Amniotic epithelial cell (primary cell): Measurements from ENCODE around the gene SLC27A4.
A peak's percentile ranks its signal among the peaks of the same experiment; 100 is the strongest.

ENCODE experiments used
- DNase-seq: peaks from one replicate; pipeline ENCODE4 v3.0.0-alpha.2; 2010; ENCODE audit warnings: low read depth

SLC27A4 gene

GRCh38 chr9:128365525-128365924, 25.2 kb downstream of the SLC27A4 start:
- no peak for DNase-seq

- no peak for DNase-seq
These were observed 28.8 kb downstream of the SLC27A4 start for GRCh38 chr9:128369024-128369706.

GRCh38 chr9:128370367-128370751, 30.0 kb downstream of the SLC27A4 start:
- no peak for DNase-seq

GRCh38 chr9:128370752-128371629, 30.7 kb downstream of the SLC27A4 start, which contains the start of gene URM1:
Gene URM1 (plus strand): TSS chr9:128371374. CDS start chr9:128371381, 7 bp downstream.
- DNase-seq: peak; percentile 97

- DNase-seq: peak; percentile 31
These were observed 31.3 kb downstream of the SLC27A4 start for GRCh38 chr9:128371630-128372117.

GRCh38 chr9:128372188-128372641, 31.9 kb downstream of the SLC27A4 start:
- peak; percentile 24 for DNase-seq

GRCh38 chr9:128372784-128373183, 32.5 kb downstream of the SLC27A4 start:
- DNase-seq: peak; percentile 88

- no peak for DNase-seq
These were observed 33.9 kb downstream of the SLC27A4 start for GRCh38 chr9:128374221-128374675.

- peak; percentile 20 for DNase-seq
These were observed 35.5 kb downstream of the SLC27A4 start for GRCh38 chr9:128375865-128376264.

- DNase-seq: no peak
These were observed 41.9 kb downstream of the SLC27A4 start for GRCh38 chr9:128382261-128382660.

- no peak for DNase-seq
These were observed 42.9 kb downstream of the SLC27A4 start for GRCh38 chr9:128383007-128383753.

GRCh38 chr9:128383791-128384190, 43.5 kb downstream of the SLC27A4 start:
- no peak for DNase-seq

GRCh38 chr9:128384801-128385495, 44.6 kb downstream of the SLC27A4 start:
- peak; percentile 21 for DNase-seq

GRCh38 chr9:128385496-128386460, 45.5 kb downstream of the SLC27A4 start:
- no peak for DNase-seq

- no peak for DNase-seq
These were observed 47.8 kb downstream of the SLC27A4 start for GRCh38 chr9:128388150-128388549.

GRCh38 chr9:128389395-128390149, 49.2 kb downstream of the SLC27A4 start:
- DNase-seq: no peak

GRCh38 chr9:128390150-128390812, 50.0 kb downstream of the SLC27A4 start:
- no peak for DNase-seq

- no peak for DNase-seq
These were observed 50.7 kb downstream of the SLC27A4 start for GRCh38 chr9:128390813-128391711.
